CD4-positive, alpha-beta T cell treated with Interleukin-12 subunit alpha and Interleukin-12 subunit beta, for 1 hour (primary cell): Measurements from ENCODE around the gene LMLN.
"Not testable (repeated sequence)": the region's sequence is repeated elsewhere in the genome, so short reads cannot be mapped to it uniquely, and the experiment has no call there.

Experiments
- DNase-seq: peaks from one replicate; pipeline ENCODE4 v3.0.0-alpha.2; 2020

LMLN gene

DNA sequence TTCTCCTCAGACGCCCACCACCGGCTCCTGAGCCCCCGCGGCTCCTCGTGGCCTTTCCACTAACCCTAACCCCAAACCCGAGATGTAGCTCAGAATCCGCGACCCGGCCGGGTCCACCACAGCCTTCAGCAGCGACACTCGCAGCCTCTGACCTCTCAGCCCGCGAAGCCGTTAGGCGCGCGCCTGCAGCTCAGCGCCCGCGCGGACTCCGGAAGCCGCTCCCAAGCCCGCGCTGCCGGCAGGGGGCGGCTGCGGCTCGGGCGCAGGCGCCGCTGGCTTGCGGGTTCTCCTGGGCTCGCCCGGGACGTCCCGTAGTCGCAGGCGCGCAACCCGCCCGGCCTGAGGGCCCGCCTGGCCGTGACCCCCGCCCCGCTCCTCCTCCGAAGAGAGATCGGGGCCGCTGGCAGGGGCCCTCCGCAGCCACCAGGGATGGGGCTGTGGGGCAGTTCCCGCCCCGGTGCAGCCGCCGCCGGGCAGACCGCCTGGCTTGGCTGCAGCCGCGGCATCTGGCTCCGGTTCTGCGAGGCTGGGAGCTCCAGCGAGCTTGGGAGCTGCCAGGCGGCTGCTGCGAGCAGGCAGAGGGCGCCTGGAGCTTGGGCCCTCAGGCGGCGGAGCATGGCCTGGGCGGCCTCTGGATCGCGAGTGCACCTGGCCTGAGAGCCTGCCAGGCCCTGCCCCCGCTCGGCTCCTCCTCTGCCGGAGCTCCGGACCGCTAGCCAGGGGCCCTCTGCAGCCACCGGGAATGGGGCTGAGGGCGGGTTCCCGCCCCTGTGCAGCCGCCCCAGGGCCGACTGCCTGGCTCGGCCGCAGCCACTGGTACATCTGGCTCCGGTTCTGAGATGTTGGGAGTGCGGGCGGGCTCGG, 120.7 kb downstream of the LMLN start:
- peak; percentile 76 for DNase-seq

DNA sequence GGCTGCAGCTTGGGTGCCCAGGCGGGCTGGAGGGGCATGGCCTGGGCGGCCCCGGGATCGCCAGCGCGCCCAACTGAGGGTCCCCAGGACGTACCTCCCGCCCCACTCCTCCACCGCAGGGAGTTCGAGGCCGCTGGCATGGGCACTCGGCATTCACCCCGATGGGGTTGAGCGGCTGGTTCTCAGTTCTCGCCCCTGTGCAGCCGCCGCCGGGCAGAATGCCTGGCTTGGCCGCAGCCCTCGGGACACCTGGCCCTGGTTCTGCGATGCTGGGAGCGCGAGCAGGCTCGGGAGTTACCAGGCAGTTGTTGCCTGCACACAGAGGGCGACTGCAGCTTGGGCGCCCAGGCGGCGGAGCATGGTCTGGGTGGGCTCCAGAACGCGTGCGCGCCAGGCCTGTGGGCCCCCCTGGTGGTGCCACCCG, 121.4 kb downstream of the LMLN start:
- no peak for DNase-seq

DNA sequence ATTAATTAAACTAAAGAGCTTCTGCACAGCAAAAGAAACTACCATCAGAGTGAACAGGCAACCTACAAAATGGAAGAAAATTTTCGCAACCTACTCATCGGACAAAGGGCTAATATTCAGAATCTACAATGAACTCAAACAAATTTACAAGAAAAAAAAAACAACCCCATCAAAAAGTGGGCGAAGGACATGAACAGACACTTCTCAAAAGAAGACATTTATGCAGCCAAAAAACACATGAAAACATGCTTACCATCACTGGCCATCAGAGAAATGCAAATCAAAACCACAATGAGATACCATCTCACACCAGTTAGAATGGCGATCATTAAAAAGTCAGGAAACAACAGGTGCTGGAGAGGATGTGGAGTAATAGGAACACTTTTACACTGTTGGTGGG, 122.2 kb downstream of the LMLN start:
- DNase-seq: not testable (repeated sequence)

DNA sequence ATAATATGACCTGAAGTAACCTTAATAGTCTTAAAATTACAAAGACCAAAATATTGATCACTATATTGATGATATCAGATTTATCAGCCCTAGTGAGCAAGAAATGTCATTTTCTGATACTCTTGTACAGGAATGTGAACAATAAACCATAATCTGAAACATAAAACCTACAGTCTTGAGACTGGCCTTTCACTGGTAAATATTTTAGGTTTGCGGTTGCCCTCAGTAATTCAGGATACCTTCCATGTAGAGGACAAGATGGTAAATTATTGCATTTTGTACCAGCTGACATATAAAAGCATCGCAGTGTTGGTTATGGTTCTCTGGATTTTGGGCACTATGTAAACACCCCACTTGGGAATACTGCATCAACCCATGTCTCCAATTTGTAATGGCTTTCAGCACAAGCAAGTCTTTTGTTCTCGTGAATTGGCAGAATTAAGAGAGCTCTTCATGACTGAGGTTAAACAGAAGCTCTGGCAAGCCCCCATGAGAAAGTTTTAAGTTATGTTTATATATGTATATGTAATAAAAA, 128.5 kb downstream of the LMLN start:
- DNase-seq: no peak

GRCh38 chr3:198090795-198091332, 130.8 kb downstream of the LMLN start:
- DNase-seq: no peak

DNA sequence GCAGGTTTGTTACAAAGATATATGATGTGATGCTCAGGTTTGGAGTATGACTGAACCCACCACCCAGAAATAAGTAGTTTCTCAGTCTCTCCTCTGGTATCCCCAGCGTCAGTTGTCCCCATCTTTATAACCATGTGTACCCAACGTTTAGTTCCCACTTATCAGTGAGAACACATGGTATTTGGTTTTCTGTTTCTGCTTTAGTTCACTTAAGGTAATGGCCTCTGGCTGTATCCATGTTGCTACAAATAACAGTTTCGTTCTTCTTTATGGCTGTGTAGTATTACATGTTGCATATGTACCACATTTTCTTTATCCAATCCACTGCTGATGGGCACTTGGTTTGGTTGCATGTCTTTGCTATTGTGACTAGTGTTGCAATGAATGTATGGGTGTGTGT, 132.3 kb downstream of the LMLN start:
- DNase-seq: no peak

DNA sequence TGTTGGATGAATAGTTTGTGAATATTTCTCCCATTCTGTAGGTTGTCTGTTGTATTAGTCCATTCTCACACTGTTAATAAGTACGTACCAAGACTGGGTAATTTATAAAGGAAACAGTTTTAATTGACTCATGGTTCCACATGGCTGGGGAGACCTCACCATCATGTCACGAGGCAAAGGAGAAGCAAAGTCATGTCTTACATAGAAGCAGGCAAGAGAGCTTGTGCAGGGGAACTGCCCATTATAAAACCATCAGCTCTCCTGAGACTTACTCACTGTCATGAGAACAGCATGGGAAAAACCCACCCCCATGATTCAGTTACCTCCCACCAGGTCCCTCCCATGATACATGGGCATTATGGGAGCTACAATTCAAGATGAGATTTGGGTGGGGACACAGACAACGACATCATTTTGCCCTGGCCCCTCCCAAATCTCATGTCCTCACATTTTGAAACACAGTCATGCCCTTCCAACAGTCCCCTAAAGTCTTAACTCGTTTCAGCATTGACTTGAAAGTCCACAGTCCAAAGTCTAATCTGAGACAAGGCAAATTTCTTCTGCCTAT, 133.2 kb downstream of the LMLN start:
- no peak for DNase-seq
